ENCODE data around the gene LLCFC1.
A peak's percentile ranks its signal among the peaks of the same experiment; 100 is the strongest.

The LLCFC1 gene

GRCh38 chr7:142942746-142943145 is 3.5 kb downstream of the LLCFC1 start:
- Histone ChIP-seq H3K36me3 (no peaks in the 10 kb centered on the region), H3K4me1 (peaks cover 0 to 28% (median 12%) of the 10 kb centered on the region in 10 experiments; a peak in 13 of 20 replicates), H3K4me3 (no peak overlapping the region), H3K4me2 (no peak overlapping the region), H3K27ac (no peak overlapping the region), H4K20me1 (no peaks in the 10 kb centered on the region), H3K27me3 (no peaks in the 10 kb centered on the region), H3K9me3 (replicated peaks in 1 of 11) (peaks cover 0 to 16% (median 0%) of the 10 kb centered on the region in 11 experiments; a peak in 4 of 22 replicates), H3K9ac (no peak overlapping the region)
- TF ChIP-seq Cebpa-rat (IDR thresholded peaks at IDR 0.05): no peak

- Histone ChIP-seq H3K9ac (no peak overlapping the region), H3K4me1 (peaks cover 8 to 37% (median 22%) of the 10 kb centered on the region in 10 experiments), H4K20me1 (no peaks in the 10 kb centered on the region), H3K27ac (no peak overlapping the region), H3K27me3 (no peaks in the 10 kb centered on the region), H3K9me3 (replicated peaks in 1 of 11) (peaks cover 0 to 16% (median 0%) of the 10 kb centered on the region in 11 experiments; a peak in 4 of 22 replicates), H3K36me3 (no peaks in the 10 kb centered on the region), H3K4me3 (no peak overlapping the region), H3K4me2 (no peak overlapping the region)
- TF ChIP-seq Cebpa-rat (IDR thresholded peaks at IDR 0.05): no peak
These were observed 4.5 kb downstream of the LLCFC1 start for GRCh38 chr7:142943706-142944268.

- Histone ChIP-seq H3K4me1 (peaks cover 15 to 47% (median 34%) of the 10 kb centered on the region in 10 experiments), H3K27ac (peak overlapping the region in 1 of 11 experiments; percentile 1; a peak in 1 of 22 replicates), H3K27me3 (no peaks in the 10 kb centered on the region), H3K9ac (no peak overlapping the region), H3K9me3 (replicated peaks in 1 of 11) (peaks cover 0 to 16% (median 0%) of the 10 kb centered on the region in 11 experiments; a peak in 4 of 22 replicates), H3K36me3 (no peaks in the 10 kb centered on the region), H3K4me3 (no peak overlapping the region), H4K20me1 (no peaks in the 10 kb centered on the region), H3K4me2 (no peak overlapping the region)
- TF ChIP-seq Cebpa-rat (IDR thresholded peaks at IDR 0.05): no peak
These were observed 5.7 kb downstream of the LLCFC1 start for GRCh38 chr7:142945001-142945400.

- H3K4me3 ChIP-seq: no peak overlapping the region
- peaks cover 15 to 75% (median 50%) of the 10 kb centered on the region in 10 experiments for H3K4me1 ChIP-seq
- TF ChIP-seq Cebpa-rat (IDR thresholded peaks at IDR 0.05): 0 out of 22 replicates have a peak, but pooled peaks of 1 of the 11 experiments have one; percentile 50
- H3K36me3 ChIP-seq: no peaks in the 10 kb centered on the region
- no peaks in the 10 kb centered on the region for H4K20me1 ChIP-seq
- peak overlapping the region; percentile 41 to 88 (median 73); a peak in 20 of 22 replicates for H3K4me2 ChIP-seq
- H3K9me3 ChIP-seq (replicated peaks in 1 of 11): peaks cover 4 to 13% (median 9%) of the 10 kb centered on the region in 11 experiments
- H3K9ac ChIP-seq: no peak overlapping the region
- H3K27me3 ChIP-seq: no peaks in the 10 kb centered on the region
- H3K27ac ChIP-seq: peak overlapping the region in 3 of 11 experiments; percentile 7 to 29 (median 29); a peak in 3 of 22 replicates
These were observed 9.3 kb downstream of the LLCFC1 start for GRCh38 chr7:142948603-142949002.

GRCh38 chr7:142950235-142950634 is 11.0 kb downstream of the LLCFC1 start:
- H3K4me2 ChIP-seq: peak overlapping the region in 9 of 11 experiments; percentile 22 to 88 (median 75); a peak in 17 of 22 replicates
- TF ChIP-seq Cebpa-rat (IDR thresholded peaks at IDR 0.05): no peak
- H3K4me3 ChIP-seq: peak overlapping the region in 2 of 10 experiments; percentile 1 to 5; a peak in 1 of 20 replicates
- peaks cover 15 to 76% (median 50%) of the 10 kb centered on the region in 10 experiments for H3K4me1 ChIP-seq
- no peaks in the 10 kb centered on the region for H3K27me3 ChIP-seq
- H3K27ac ChIP-seq: peak overlapping the region in 3 of 11 experiments; percentile 29 to 39 (median 33); a peak in 3 of 22 replicates
- H4K20me1 ChIP-seq: no peaks in the 10 kb centered on the region
- peak overlapping the region in 3 of 11 experiments; percentile 15 to 45 (median 19); a peak in 4 of 22 replicates for H3K9ac ChIP-seq
- H3K36me3 ChIP-seq: no peaks in the 10 kb centered on the region
- H3K9me3 ChIP-seq (replicated peaks in 1 of 11): peaks cover 20 to 30% (median 25%) of the 10 kb centered on the region in 11 experiments

- Histone ChIP-seq H3K9ac (no peak overlapping the region), H3K27ac (no peak overlapping the region), H3K4me3 (no peak overlapping the region), H3K36me3 (peaks cover 0 to 9% (median 0%) of the 10 kb centered on the region in 11 experiments; a peak in 4 of 22 replicates), H3K9me3 (replicated peaks in 1 of 11) (peaks cover 48 to 59% (median 54%) of the 10 kb centered on the region in 11 experiments), H3K27me3 (no peaks in the 10 kb centered on the region), H3K4me2 (no peak overlapping the region), H3K4me1 (peaks cover 0 to 38% (median 19%) of the 10 kb centered on the region in 10 experiments; a peak in 17 of 20 replicates), H4K20me1 (no peaks in the 10 kb centered on the region)
- TF ChIP-seq Cebpa-rat (IDR thresholded peaks at IDR 0.05): no peak
These were observed 15.5 kb downstream of the LLCFC1 start for GRCh38 chr7:142954680-142955268.

- Histone ChIP-seq H3K4me3 (no peak overlapping the region), H3K4me2 (no peak overlapping the region), H3K4me1 (peaks cover 0 to 19% (median 2%) of the 10 kb centered on the region in 10 experiments; a peak in 13 of 20 replicates), H4K20me1 (no peaks in the 10 kb centered on the region), H3K27ac (no peak overlapping the region), H3K9ac (no peak overlapping the region), H3K27me3 (no peaks in the 10 kb centered on the region), H3K9me3 (replicated peaks in 1 of 11) (peaks cover 48 to 59% (median 54%) of the 10 kb centered on the region in 11 experiments), H3K36me3 (peaks cover 0 to 9% (median 0%) of the 10 kb centered on the region in 11 experiments; a peak in 4 of 22 replicates)
- no peak for TF ChIP-seq Cebpa-rat (IDR thresholded peaks at IDR 0.05)
These were observed 17.8 kb downstream of the LLCFC1 start for GRCh38 chr7:142956951-142957623.

GRCh38 chr7:142957723-142958122 is 18.4 kb downstream of the LLCFC1 start:
- TF ChIP-seq Cebpa-rat (IDR thresholded peaks at IDR 0.05): no peak
- H3K4me3 ChIP-seq: no peak overlapping the region
- no peak overlapping the region for H3K4me2 ChIP-seq
- peaks cover 0 to 18% (median 7%) of the 10 kb centered on the region in 10 experiments; a peak in 12 of 20 replicates for H3K4me1 ChIP-seq
- peaks cover 0 to 9% (median 0%) of the 10 kb centered on the region in 11 experiments; a peak in 4 of 22 replicates for H3K36me3 ChIP-seq
- peaks cover 48 to 58% (median 54%) of the 10 kb centered on the region in 11 experiments for H3K9me3 ChIP-seq (replicated peaks in 1 of 11)
- H3K27ac ChIP-seq: no peak overlapping the region
- no peaks in the 10 kb centered on the region for H3K27me3 ChIP-seq
- no peak overlapping the region for H3K9ac ChIP-seq
- no peaks in the 10 kb centered on the region for H4K20me1 ChIP-seq

- no peak for TF ChIP-seq Cebpa-rat (IDR thresholded peaks at IDR 0.05)
- Histone ChIP-seq H4K20me1 (no peaks in the 10 kb centered on the region), H3K4me1 (peaks cover 0 to 13% (median 8%) of the 10 kb centered on the region in 10 experiments; a peak in 12 of 20 replicates), H3K27ac (no peak overlapping the region), H3K27me3 (no peaks in the 10 kb centered on the region), H3K9me3 (replicated peaks in 1 of 11) (peaks cover 38 to 44% (median 39%) of the 10 kb centered on the region in 11 experiments), H3K36me3 (peaks cover 0 to 9% (median 0%) of the 10 kb centered on the region in 11 experiments; a peak in 4 of 22 replicates), H3K4me3 (no peak overlapping the region), H3K4me2 (no peak overlapping the region), H3K9ac (no peak overlapping the region)
These were observed 19.9 kb downstream of the LLCFC1 start for GRCh38 chr7:142959202-142959601.

All from BLaER1 treated with 17β-estradiol and CSF1 and Interleukin-3, amounts not matched to agents 10 nM and 100 nM (cell line).